CD14-positive monocyte (primary cell): ENCODE data around the gene FBXW2. TPM values are rescaled to one million over a fixed set of nuclear protein-coding genes. Genes with fewer than 3 reads are reported as not detected.

ENCODE experiments used
- DNase-seq, 3 donors: peaks; one replicate each; pipeline ENCODE4 v3.0.0-alpha.2; 2011 to 2022
- H2AFZ ChIP-seq: 2 replicates; pipeline ENCODE4 v1.6.0; 2012; ENCODE audit warnings: mild to moderate bottlenecking, low read depth, low read length, inconsistent platforms; ENCODE audit not compliant: insufficient read depth, poor library complexity, severe bottlenecking
- H3K27ac ChIP-seq, 2 donors: 1 replicate in 1 of 2; 2 replicates in 1 of 2; pipeline ENCODE4 v1.5.1; 2012 to 2013; ENCODE audit warnings: low read length in 2 of 2, control low read depth in 1 of 2, inconsistent platforms in 1 of 2, low read depth in 1 of 2, mild to moderate bottlenecking in 1 of 2
- H3K27me3 ChIP-seq, 2 donors: one replicate each; pipeline versions ENCODE4 v1.6.0 to v1.6.1; 2011 to 2013; ENCODE audit warnings: low read length in 2 of 2; ENCODE audit not compliant: control insufficient read depth in 2 of 2, insufficient read depth in 2 of 2
- H3K36me3 ChIP-seq, 2 donors: replicated peaks in 1 of 2; 1 replicate in 1 of 2; 2 replicates in 1 of 2; pipeline versions ENCODE4 v1.5.1 to v1.6.1; 2012 to 2013; ENCODE audit warnings: low read length in 2 of 2, control low read depth in 1 of 2, inconsistent platforms in 1 of 2, mild to moderate bottlenecking in 1 of 2; ENCODE audit not compliant: insufficient read depth in 2 of 2, control insufficient read depth in 1 of 2
- H3K4me1 ChIP-seq, 2 donors: 1 replicate in 1 of 2; 2 replicates in 1 of 2; pipeline versions ENCODE4 v1.5.1 to v1.6.1; 2012 to 2013; ENCODE audit warnings: low read length in 2 of 2, control low read depth in 1 of 2, inconsistent platforms in 1 of 2, mild to moderate bottlenecking in 1 of 2, moderate library complexity in 1 of 2; ENCODE audit not compliant: insufficient read depth in 2 of 2, control insufficient read depth in 1 of 2
- H3K4me2 ChIP-seq: replicated peaks from 2 replicates; pipeline ENCODE3; 2012; ENCODE audit warnings: low read length, moderate library complexity, mild to moderate bottlenecking; ENCODE audit not compliant: poor library complexity, severe bottlenecking; ENCODE audit errors: extremely low read depth
- H3K4me3 ChIP-seq, 3 experiments: fragments of 200-600 bp in 1 of 3; sonication (generic) in 1 of 3; replicated peaks in 1 of 3; 1 replicate in 2 of 3; 2 replicates in 1 of 3; pipeline ENCODE4 v1.5.1; 2011 to 2013; ENCODE audit warnings: low read length in 3 of 3, mild to moderate bottlenecking in 3 of 3, control low read depth in 2 of 3, low read depth in 2 of 3, inconsistent platforms in 1 of 3, moderate library complexity in 1 of 3
- H3K79me2 ChIP-seq: 2 replicates; pipeline ENCODE4 v1.6.0; 2012; ENCODE audit warnings: mild to moderate bottlenecking, control low read depth, inconsistent platforms, low read length, moderate library complexity; ENCODE audit not compliant: insufficient read depth
- H3K9ac ChIP-seq: 2 replicates; pipeline ENCODE4 v1.6.0; 2017; ENCODE audit warnings: low read length, mild to moderate bottlenecking; ENCODE audit not compliant: insufficient read depth, poor library complexity, severe bottlenecking
- H3K9me3 ChIP-seq, 2 donors: replicated peaks in 1 of 2; 1 replicate in 1 of 2; 2 replicates in 1 of 2; pipeline versions ENCODE4 v1.5.1 to v1.6.1; 2012 to 2013; ENCODE audit warnings: low read length in 2 of 2, control low read depth in 1 of 2; ENCODE audit not compliant: control insufficient read depth in 1 of 2, insufficient read depth in 1 of 2
- H4K20me1 ChIP-seq: 2 replicates; pipeline ENCODE4 v1.6.0; 2012; ENCODE audit warnings: mild to moderate bottlenecking, low read length, control low read depth, moderate library complexity; ENCODE audit not compliant: insufficient read depth
- H3K27ac Mint-ChIP-seq, 7 donors: one replicate each; pipeline ENCODE4 v1.8.0; 2020; ENCODE audit warnings: mild to moderate bottlenecking in 7 of 7, mixed read lengths in 7 of 7, moderate library complexity in 6 of 7, inconsistent platforms in 2 of 7
- H3K27me3 Mint-ChIP-seq, 3 donors: one replicate each; pipeline ENCODE4 v1.8.0; 2021 to 2022; ENCODE audit warnings: low read depth in 3 of 3, mild to moderate bottlenecking in 3 of 3, mixed read lengths in 3 of 3, moderate library complexity in 3 of 3, inconsistent platforms in 1 of 3
- H3K36me3 Mint-ChIP-seq, 2 donors: one replicate each; pipeline ENCODE4 v1.8.0; 2020; ENCODE audit warnings: mixed read lengths in 2 of 2, inconsistent platforms in 1 of 2, mild to moderate bottlenecking in 1 of 2
- H3K4me1 Mint-ChIP-seq: one replicate; pipeline ENCODE4 v1.8.0; 2020; ENCODE audit warnings: mild to moderate bottlenecking, mixed read lengths
- H3K4me3 Mint-ChIP-seq, 2 donors: one replicate each; pipeline ENCODE4 v1.8.0; 2020; ENCODE audit warnings: mild to moderate bottlenecking in 2 of 2, mixed read lengths in 2 of 2, moderate library complexity in 1 of 2
- H3K9me3 Mint-ChIP-seq, 7 donors: one replicate each; pipeline ENCODE4 v1.8.0; 2020 to 2022; ENCODE audit warnings: mixed read lengths in 7 of 7, mild to moderate bottlenecking in 6 of 7, moderate library complexity in 6 of 7, inconsistent platforms in 2 of 7
- WGBS: methylation state at CpG from one replicate; pipeline ENCODE4 v1.1.5; 2013; ENCODE audit warnings: missing lambda C conversion rate; ENCODE audit not compliant: insufficient coverage; 5-methylcytosine and 5-hydroxymethylcytosine counted together
- intact Hi-C, 2 donors: fragments of 100-400 bp; cut with micrococcal nuclease; formaldehyde crosslinking; loops; one replicate each; pipeline versions ENCODE4 v1.15.0 to v1.15.1; 2023
- polyA plus RNA-seq, 3 donors: library from polyadenylated mRNA; depleted of rRNA in 1 of 3; unstranded in 2 of 3; stranded (reverse) in 1 of 3; fragments of 300-500 nt in 2 of 3; fragments of >200 nt in 1 of 3; fragmentation: Illumina TruSeq in 2 of 3; gene quantifications; 1 replicate in 2 of 3; 2 replicates in 1 of 3; pipeline ENCODE4 v1.2.3, GENCODE V29; 2012 to 2021
- TF ChIP-seq, protein P1 (sequence below): fragments of 200-600 bp; IDR thresholded peaks from one replicate; pipeline ENCODE4 v1.8.0; 2022; ENCODE audit warnings: antibody characterized with exemption, mild to moderate bottlenecking

The FBXW2 gene
- polyA plus RNA-seq, 3 donors, result 20.0 to 30.8 (median 28.9) TPM

DNA sequence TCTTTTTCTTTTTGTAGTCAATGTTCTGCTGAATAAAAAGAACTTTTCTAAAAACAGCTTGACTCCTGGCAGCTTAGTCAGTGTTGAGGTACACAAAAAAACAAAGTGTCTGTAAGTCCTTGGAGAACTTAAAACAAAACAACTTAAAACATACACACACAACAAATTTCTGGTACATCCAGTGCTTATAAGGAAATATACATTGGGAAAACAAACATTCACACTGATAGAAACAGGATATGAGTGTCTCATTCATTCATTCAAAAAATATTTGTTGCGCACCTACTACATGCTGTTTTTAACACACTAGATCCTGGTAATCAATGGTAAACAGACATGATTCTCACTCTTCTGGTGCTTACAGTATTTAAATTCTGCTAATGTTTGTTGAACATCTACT lies 51.5 kb downstream of the FBXW2 start:
- H3K27ac ChIP-seq, result peak overlapping the region in 1 of 2 donors; percentile 68
- no peaks in the 10 kb centered on the region for H3K27me3 ChIP-seq
- no peaks in the 10 kb centered on the region for H3K9me3 ChIP-seq
- Mint-ChIP-seq H3K27ac (peak overlapping the region; percentile 42 to 82 (median 69)), H3K4me1 (peaks cover 41% of the 10 kb centered on the region), H3K4me3 (no peak overlapping the region), H3K36me3 (no peaks in the 10 kb centered on the region), H3K27me3 (no peaks in the 10 kb centered on the region), H3K9me3 (peaks cover 0 to 8% (median 0%) of the 10 kb centered on the region in 7 donors)
- H3K4me1 ChIP-seq, result peaks cover 44 to 55% of the 10 kb centered on the region in 2 donors
- no peak overlapping the region for H2AFZ ChIP-seq
- no peak overlapping the region for H3K4me2 ChIP-seq
- no peak overlapping the region for H3K9ac ChIP-seq
- no peak overlapping the region for H3K4me3 ChIP-seq
- DNase-seq, result no peak
- intact Hi-C loops, result loop anchor here in 1 of 2 donors (10.0 kb wide), 1 partner anchor 323 kb away; no protein-coding TSS in a partner anchor
- WGBS, result no CpG with 5 or more reads among the region's 1 CpG
- H3K79me2 ChIP-seq, result peaks cover 28% of the 10 kb centered on the region
- H4K20me1 ChIP-seq, result no peaks in the 10 kb centered on the region
- TF ChIP-seq, protein P1, sequence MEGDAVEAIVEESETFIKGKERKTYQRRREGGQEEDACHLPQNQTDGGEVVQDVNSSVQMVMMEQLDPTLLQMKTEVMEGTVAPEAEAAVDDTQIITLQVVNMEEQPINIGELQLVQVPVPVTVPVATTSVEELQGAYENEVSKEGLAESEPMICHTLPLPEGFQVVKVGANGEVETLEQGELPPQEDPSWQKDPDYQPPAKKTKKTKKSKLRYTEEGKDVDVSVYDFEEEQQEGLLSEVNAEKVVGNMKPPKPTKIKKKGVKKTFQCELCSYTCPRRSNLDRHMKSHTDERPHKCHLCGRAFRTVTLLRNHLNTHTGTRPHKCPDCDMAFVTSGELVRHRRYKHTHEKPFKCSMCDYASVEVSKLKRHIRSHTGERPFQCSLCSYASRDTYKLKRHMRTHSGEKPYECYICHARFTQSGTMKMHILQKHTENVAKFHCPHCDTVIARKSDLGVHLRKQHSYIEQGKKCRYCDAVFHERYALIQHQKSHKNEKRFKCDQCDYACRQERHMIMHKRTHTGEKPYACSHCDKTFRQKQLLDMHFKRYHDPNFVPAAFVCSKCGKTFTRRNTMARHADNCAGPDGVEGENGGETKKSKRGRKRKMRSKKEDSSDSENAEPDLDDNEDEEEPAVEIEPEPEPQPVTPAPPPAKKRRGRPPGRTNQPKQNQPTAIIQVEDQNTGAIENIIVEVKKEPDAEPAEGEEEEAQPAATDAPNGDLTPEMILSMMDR, result no peak
- H3K36me3 ChIP-seq, result no peaks in the 10 kb centered on the region

DNA sequence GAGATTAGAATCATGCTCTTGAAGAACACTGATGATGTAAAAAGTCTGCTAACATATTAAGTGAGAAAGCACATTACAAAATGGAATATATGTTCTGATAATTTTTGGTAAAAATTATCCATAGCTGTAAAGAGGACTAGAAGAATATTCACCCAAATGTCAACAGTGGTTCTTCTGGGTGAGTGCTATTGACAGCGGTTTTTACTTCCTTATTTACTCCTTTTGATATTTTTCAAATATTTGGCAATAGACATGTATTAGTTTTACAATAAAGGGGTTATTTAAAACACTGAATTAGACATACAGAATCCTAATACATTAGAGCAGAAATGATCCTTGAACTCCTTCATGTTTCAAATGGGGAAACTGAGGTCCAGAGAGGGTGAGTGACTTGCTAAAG lies 52.0 kb downstream of the FBXW2 start:
- no peaks in the 10 kb centered on the region for H3K27me3 ChIP-seq
- H4K20me1 ChIP-seq, result no peaks in the 10 kb centered on the region
- intact Hi-C loops, result loop anchor here in 1 of 2 donors (10.0 kb wide), 1 partner anchor 324 kb away; no protein-coding TSS in a partner anchor
- H3K9me3 ChIP-seq, result no peaks in the 10 kb centered on the region
- H3K27ac ChIP-seq, result peak overlapping the region in 1 of 2 donors; percentile 68
- peaks cover 30% of the 10 kb centered on the region for H3K79me2 ChIP-seq
- H3K9ac ChIP-seq, result no peak overlapping the region
- Mint-ChIP-seq H3K9me3 (peaks cover 0 to 11% (median 0%) of the 10 kb centered on the region in 7 donors), H3K27ac (peak overlapping the region in 6 of 7 donors; percentile 69 to 88 (median 87)), H3K4me3 (no peak overlapping the region), H3K27me3 (no peaks in the 10 kb centered on the region), H3K36me3 (no peaks in the 10 kb centered on the region), H3K4me1 (peaks cover 46% of the 10 kb centered on the region)
- no CpG with 5 or more reads among the region's 1 CpG for WGBS
- DNase-seq, result peak in 2 of 3 donors; percentile 21 to 62
- H3K4me3 ChIP-seq, result peak overlapping the region in 1 of 3 experiments; percentile 25
- peaks cover 49 to 60% of the 10 kb centered on the region in 2 donors for H3K4me1 ChIP-seq
- TF ChIP-seq, protein P1, result no peak
- no peaks in the 10 kb centered on the region for H3K36me3 ChIP-seq
- no peak overlapping the region for H2AFZ ChIP-seq
- H3K4me2 ChIP-seq, result peak overlapping the region; percentile 35
